ENCODE measurements around the gene SDK1. TPM values are rescaled to one million over a fixed set of nuclear protein-coding genes. Genes with fewer than 3 reads are reported as not detected.
A peak's percentile ranks its signal among the peaks of the same experiment; 100 is the strongest.

The SDK1 gene
- total RNA-seq, 1 donor from 2014 or later: 2.5 TPM

GRCh38 chr7:3598854-3599253 lies 297.8 kb downstream of the SDK1 start:
- DNase-seq (no peak), ATAC-seq (no peak)
- intact Hi-C loops (cut with micrococcal nuclease): no loop called here

- intact Hi-C loops (cut with micrococcal nuclease): no loop called here
- DNase-seq (no peak), ATAC-seq (no peak)
Observed at GRCh38 chr7:3605222-3605621, 304.2 kb downstream of the SDK1 start.

- ATAC-seq (no peak), DNase-seq (no peak)
- intact Hi-C loops (cut with micrococcal nuclease): no loop called here
Observed at GRCh38 chr7:3606436-3606835, 305.4 kb downstream of the SDK1 start.

GRCh38 chr7:3607847-3608246 lies 306.8 kb downstream of the SDK1 start:
- ATAC-seq (no peak), DNase-seq (no peak)
- intact Hi-C loops (cut with micrococcal nuclease): no loop called here

- DNase-seq: no peak
- intact Hi-C loops (cut with micrococcal nuclease): no loop called here
- no peak for ATAC-seq
Observed at GRCh38 chr7:3616306-3616705, 315.3 kb downstream of the SDK1 start.

GRCh38 chr7:3630081-3630480 lies 329.0 kb downstream of the SDK1 start:
- intact Hi-C loops (cut with micrococcal nuclease): no loop called here
- no peak for DNase-seq
- no peak for ATAC-seq

- ATAC-seq: no peak
- intact Hi-C loops (cut with micrococcal nuclease): no loop called here
Observed at GRCh38 chr7:3634396-3634795, 333.3 kb downstream of the SDK1 start.

GRCh38 chr7:3636131-3636860 lies 335.2 kb downstream of the SDK1 start:
- intact Hi-C loops (cut with micrococcal nuclease): no loop called here
- DNase-seq (no peak), ATAC-seq (no peak)

More at GRCh38 chr7:3634396-3634795, 333.3 kb downstream of the SDK1 start:
- no peak for DNase-seq

GRCh38 chr7:3639253-3639652 lies 338.2 kb downstream of the SDK1 start:
- intact Hi-C loops (cut with micrococcal nuclease): no loop called here
- DNase-seq (no peak), ATAC-seq (no peak)

GRCh38 chr7:3641582-3641981 lies 340.5 kb downstream of the SDK1 start:
- intact Hi-C loops (cut with micrococcal nuclease): no loop called here
- no peak for ATAC-seq
- no peak for DNase-seq

GRCh38 chr7:3643091-3643490 lies 342.0 kb downstream of the SDK1 start:
- no peak for ATAC-seq
- intact Hi-C loops (cut with micrococcal nuclease): no loop called here
- DNase-seq: no peak

- intact Hi-C loops (cut with micrococcal nuclease): no loop called here
- no peak for ATAC-seq
- no peak for DNase-seq
Observed at GRCh38 chr7:3648276-3648675, 347.2 kb downstream of the SDK1 start.

GRCh38 chr7:3649250-3649649 lies 348.2 kb downstream of the SDK1 start:
- DNase-seq (no peak), ATAC-seq (no peak)
- intact Hi-C loops (cut with micrococcal nuclease): no loop called here

- ATAC-seq (no peak), DNase-seq (no peak)
- intact Hi-C loops (cut with micrococcal nuclease): no loop called here
Observed at GRCh38 chr7:3649678-3650440, 348.8 kb downstream of the SDK1 start.

GRCh38 chr7:3650844-3651243 lies 349.8 kb downstream of the SDK1 start:
- intact Hi-C loops (cut with micrococcal nuclease): no loop called here
- no peak for ATAC-seq
- DNase-seq: no peak

- intact Hi-C loops (cut with micrococcal nuclease): no loop called here
- DNase-seq (no peak), ATAC-seq (no peak)
Observed at GRCh38 chr7:3655635-3656034, 354.6 kb downstream of the SDK1 start.

- DNase-seq (no peak), ATAC-seq (no peak)
- intact Hi-C loops (cut with micrococcal nuclease): no loop called here
Observed at GRCh38 chr7:3657206-3657605, 356.2 kb downstream of the SDK1 start.

- ATAC-seq: no peak
Observed at GRCh38 chr7:3668743-3669142, 367.7 kb downstream of the SDK1 start.

GRCh38 chr7:3670898-3671297 lies 369.8 kb downstream of the SDK1 start:
- ATAC-seq (no peak), DNase-seq (no peak)
- intact Hi-C loops (cut with micrococcal nuclease): no loop called here

More at GRCh38 chr7:3668743-3669142, 367.7 kb downstream of the SDK1 start:
- DNase-seq: no peak
- intact Hi-C loops (cut with micrococcal nuclease): no loop called here

- peak; percentile 47 for DNase-seq
- ATAC-seq: no peak
- intact Hi-C loops (cut with micrococcal nuclease): no loop called here
Observed at GRCh38 chr7:3673524-3673923, 372.5 kb downstream of the SDK1 start.

- DNase-seq (no peak), ATAC-seq (no peak)
- intact Hi-C loops (cut with micrococcal nuclease): no loop called here
Observed at GRCh38 chr7:3678314-3678810, 377.3 kb downstream of the SDK1 start.

Measured in left ventricle myocardium superior (tissue), 1 donor.